Medulla oblongata (tissue), 1 donor: ENCODE results near the gene KLK14.

ENCODE experiments used
- DNase-seq: peaks from one replicate; pipeline ENCODE4 v3.0.0-alpha.2; 2015; ENCODE audit errors: extremely low spot score

Gene KLK14

DNA sequence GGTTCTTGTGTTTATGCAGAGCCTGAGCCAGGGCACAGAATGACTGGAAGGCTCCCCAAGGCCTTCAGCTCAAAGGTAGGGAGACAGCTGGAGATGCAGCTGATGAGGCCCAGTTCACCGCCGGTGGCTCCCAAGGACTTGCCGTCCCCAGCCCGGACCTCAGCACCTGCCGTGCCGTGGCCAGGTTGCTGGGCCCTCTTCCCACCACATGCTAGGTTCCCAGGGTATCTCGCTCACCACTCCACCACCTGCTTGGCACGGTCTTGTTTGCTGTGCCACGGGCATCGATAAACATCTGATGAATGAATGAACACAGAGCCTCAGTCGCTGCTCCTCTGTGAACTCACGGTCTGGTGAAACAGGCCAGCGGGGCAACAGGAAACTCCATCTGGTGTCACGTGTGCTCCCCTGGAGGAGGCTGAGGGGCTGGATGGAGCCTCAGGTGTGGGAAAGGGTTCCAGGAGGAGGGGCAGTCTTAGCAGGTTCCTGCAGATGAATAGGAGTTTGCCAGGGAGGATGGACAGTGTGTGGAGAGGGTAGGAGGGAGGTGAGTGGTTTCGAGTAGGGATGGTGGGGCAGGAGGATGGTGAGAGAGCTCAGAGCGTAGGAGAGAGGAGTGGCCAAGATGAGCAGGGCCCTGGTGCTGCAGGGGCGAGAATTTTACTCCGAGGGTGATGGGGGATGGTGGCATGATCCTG is 3.6 kb upstream of the KLK14 start:
- no peak for DNase-seq

GRCh38 chr19:51084505-51084904 is 1.8 kb upstream of the KLK14 start:
- no peak for DNase-seq

- no peak for DNase-seq
These were observed 1.1 kb upstream of the KLK14 start for GRCh38 chr19:51083783-51084182.

DNA sequence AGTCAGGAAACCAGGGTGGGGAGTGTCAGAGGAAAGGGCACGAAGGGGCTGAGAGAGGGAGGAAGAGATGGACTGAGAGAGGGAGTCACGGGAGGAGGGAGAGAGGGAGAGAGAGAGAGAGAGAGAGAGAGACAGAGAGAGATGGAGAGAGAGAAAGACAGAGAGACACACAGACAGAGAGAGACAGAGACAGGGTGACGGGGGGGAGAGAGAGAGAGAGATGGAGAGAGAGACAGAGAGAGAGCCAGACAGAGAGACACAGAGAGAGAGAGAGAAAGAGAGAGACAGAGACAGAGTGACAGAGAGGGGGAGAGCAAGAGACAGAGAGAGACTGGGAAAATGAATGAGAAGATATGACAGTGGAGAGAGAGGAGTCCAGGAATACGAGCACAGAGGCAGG is 494 bp upstream of the KLK14 start:
- no peak for DNase-seq

DNA sequence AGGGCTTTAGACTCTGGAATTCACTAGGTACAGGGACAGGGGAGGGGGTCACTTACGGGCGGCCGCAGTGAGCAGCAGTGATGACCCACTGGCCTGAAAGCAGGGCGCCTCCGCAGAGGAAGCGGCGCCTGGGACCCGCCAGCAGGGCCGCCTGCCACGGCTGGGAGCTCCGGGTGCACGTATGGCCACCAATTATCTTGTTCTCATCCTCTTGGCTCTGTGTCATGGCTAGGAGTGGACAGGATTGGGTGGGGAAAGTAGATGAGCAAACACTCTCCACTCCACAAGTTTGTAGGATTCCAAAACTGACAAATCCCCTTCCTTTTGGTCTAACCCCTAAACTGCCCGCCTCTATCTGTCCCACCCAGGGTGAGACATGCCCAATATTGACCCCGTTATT is 1.2 kb downstream of the KLK14 start:
- no peak for DNase-seq

DNA sequence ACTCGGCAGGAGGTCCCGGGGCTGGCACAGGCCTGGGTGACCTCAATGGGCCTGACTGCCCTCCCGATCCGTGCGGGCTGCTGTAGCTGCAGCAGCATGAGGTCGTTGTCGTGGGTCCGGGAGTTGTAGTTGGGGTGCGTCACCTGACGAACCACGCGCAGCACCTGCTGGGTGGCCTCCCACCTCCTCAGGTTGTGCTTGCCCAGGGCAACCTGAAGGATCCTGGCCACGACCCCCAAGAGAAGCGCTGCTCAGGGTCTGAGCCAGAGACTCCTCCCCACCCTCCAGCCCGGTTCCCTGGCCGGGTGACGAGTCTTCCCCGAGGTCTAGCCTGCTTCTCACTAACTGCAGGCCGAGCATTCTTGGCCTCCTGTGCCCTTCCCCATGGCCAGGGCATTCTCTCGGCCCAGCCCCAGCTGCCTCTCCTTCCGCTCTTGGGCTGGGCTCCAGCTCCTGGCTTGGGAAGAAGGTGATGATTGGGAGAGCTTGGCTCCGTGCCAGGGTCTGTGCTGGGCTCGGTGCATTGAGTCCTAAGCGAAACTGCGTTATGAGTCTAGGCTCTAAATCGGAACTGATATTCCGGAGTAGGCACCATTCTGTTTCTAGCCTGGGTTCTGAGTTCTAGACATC is 3.1 kb downstream of the KLK14 start:
- no peak for DNase-seq

- DNase-seq, result no peak
These were observed 4.0 kb downstream of the KLK14 start for GRCh38 chr19:51078731-51079130.

DNA sequence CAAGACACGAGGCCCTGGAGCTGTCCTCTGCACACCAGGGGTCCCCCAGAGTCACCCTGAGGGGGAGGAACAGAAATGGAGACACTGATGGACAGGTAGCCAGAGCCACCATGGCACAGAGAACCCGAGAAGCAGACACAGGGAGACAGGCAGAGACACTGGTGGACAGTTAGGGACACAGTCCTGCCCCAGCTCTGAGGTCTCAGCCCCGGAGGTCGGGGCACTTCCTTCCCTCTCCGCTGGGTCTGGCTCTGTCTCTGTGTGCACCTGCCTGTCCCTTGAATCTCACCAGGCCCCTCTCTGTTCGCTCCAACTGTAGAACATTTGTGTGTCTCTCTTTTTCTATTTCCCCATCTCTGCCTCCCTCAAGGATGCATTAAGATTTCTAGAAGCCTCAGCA is 4.6 kb downstream of the KLK14 start:
- no peak for DNase-seq

- DNase-seq, result no peak
These were observed 6.0 kb downstream of the KLK14 start for GRCh38 chr19:51076631-51077213.

GRCh38 chr19:51075998-51076397 is 6.7 kb downstream of the KLK14 start:
- DNase-seq, result no peak

DNA sequence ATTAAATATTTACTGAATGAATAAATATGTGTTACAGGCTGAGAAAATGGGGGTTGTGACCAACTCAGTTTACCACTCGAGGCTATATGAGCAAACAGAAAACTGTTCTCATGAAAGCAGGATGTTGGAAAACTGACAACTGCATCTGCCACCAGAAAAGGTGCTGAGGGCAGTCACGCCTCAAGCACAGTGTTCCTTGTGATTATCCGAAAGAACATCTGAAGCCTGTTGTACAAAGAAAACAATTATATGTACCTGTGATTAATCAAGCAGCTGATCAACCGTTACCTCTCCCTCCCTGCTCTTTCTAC is 11.6 kb downstream of the KLK14 start:
- DNase-seq, result no peak

- no peak for DNase-seq
These were observed 12.2 kb downstream of the KLK14 start for GRCh38 chr19:51070334-51071094.

DNA sequence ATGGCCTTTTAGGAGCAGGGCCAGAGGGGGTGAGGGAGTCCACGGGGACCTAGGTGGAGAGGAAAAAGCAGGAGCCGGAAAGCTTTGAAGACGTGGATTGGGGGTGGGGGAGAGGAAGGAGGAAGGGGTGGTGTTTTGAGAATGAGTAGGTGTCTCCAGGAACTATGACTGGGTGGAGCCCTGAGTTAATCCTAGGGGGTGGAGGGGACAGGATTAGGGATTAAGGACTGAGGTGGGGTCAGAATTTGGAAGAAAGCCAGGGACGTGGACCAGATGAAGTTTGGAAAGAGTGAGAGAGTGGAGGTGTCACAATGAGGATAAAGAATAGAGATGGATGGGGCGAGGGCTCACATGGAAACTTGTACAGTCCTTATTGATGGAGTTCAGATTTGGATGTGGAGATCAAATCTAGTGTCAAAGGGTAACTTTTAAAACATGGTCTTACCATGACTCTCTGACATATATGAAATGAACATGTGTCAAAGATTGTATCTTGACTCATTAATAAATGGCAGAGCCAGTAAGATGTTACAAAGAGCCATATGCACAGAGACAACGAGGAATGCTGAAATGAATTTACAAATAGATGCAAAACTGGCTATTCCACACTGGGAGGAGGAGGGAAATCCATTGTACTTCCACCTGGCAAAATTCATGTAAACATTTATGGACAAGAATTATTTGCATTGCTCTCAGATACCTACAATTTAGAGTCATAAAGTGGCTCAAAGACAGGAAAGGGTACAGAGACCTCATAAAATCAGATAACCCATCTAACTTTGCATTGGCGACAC is 16.1 kb downstream of the KLK14 start:
- no peak for DNase-seq

- no peak for DNase-seq
These were observed 17.3 kb downstream of the KLK14 start for GRCh38 chr19:51065221-51065960.

- no peak for DNase-seq
These were observed 18.0 kb downstream of the KLK14 start, which contains the start of gene KLK13 for GRCh38 chr19:51064534-51065220. Gene KLK13 (minus strand): TSS chr19:51065092. CDS start chr19:51065067, 25 bp downstream.

- DNase-seq, result no peak
These were observed 19.0 kb downstream of the KLK14 start for GRCh38 chr19:51063664-51064063.

- DNase-seq, result no peak
These were observed 21.7 kb downstream of the KLK14 start for GRCh38 chr19:51060973-51061372.

- DNase-seq, result no peak
These were observed 22.4 kb downstream of the KLK14 start for GRCh38 chr19:51060336-51060735.

DNA sequence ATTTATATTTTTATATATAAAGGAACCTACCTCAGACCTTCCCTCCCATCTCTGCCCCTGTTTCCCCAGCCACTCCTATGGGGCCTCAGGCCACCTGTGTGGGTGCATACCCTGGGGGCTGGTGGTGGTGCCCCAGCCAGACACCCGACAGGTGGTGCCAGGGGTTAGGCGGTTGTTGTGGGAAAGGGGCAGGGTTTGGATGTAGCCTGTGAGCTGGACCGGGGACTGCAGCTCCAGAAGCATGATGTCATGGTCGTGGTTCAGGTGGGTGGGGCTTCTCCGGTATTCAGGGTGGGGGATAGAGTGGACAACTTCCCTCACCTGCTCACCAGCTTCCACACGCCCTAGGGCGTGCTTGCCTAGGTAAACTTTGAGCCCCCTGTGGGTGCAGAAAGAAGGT is 23.0 kb downstream of the KLK14 start:
- no peak for DNase-seq

DNA sequence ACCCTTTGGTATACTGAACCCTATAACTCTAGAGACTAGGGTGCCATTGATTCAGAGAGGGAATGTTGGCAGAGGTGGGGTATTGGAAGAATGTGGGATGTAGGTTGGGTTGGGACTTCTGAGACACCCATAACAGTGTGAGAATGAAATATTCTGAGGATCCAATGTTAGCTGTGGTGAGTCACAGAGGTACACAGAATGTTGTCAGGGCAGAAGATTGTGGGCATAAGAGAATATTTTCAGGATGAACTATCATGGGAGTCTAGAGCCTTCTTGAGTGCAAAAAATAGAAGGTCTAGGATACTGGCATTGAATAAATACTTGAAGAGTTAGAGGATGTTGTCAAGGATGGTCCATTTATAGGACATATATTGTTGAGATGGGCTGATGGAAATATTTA is 26.8 kb downstream of the KLK14 start:
- DNase-seq, result no peak

GRCh38 chr19:51047031-51047335 is 35.7 kb downstream of the KLK14 start:
- DNase-seq, result no peak
